ENCODE data around the gene HEATR1. TPM values are rescaled to one million over a fixed set of nuclear protein-coding genes. Genes with fewer than 3 reads are reported as not detected.

Gene HEATR1
- polyA plus RNA-seq, 1 of the 3 experiments (the other 2 are of a cell fraction): 10.6 TPM

DNA sequence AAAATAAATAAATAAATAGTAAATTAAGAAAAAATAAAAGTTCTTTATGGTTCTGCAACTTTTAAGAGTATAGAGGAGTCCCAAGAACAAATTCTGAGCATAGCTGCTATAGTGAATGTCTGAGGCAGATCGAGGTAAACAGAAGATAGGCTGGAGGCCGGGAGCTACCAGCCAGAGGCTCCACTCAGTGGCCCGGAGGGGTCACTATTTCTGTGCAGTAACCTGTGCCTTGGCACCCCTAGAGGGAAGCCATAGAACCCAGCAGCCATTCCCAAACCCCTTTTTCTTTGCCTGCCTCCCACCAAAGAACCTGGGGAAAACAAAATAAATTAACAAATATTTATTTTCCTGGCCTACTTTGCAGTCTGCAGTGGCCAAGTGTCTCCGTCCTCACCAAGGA, 38.4 kb upstream of the HEATR1 start:
- Histone ChIP-seq H3K36me3 (replicated peaks in 1 of 2; ENCODE audit: control insufficient read depth in 1 of 2, insufficient read depth in 2 of 2, low read length in 1 of 2) (no peaks in the 10 kb centered on the region), H3F3A (replicated peaks; ENCODE audit: insufficient read depth) (no peaks in the 10 kb centered on the region), H3K9me3 (no peaks in the 10 kb centered on the region), H2AFZ (ENCODE audit: low read depth) (no peak overlapping the region), H3K79me2 (ENCODE audit: insufficient read depth) (no peaks in the 10 kb centered on the region), H3K4me1 (ENCODE audit: control insufficient read depth in 1 of 2, insufficient read depth in 2 of 2, low read depth in 1 of 2, low read length in 1 of 2) (no peaks in the 10 kb centered on the region), H3K9me2 (no peaks in the 10 kb centered on the region), H3K4me2 (no peak overlapping the region), H4K20me1 (ENCODE audit: insufficient read depth) (no peaks in the 10 kb centered on the region), H3K27me3 (ENCODE audit: insufficient read depth) (no peaks in the 10 kb centered on the region), H3K9ac (no peak overlapping the region), H3K27ac (ENCODE audit: low read depth in 2 of 2, low read length in 1 of 2) (no peak overlapping the region), H3K4me3 (ENCODE audit: low read depth in 2 of 2, low read length in 1 of 2) (no peak overlapping the region)
- WGBS (ENCODE audit: low lambda C conversion rate): 64% methylated on average over 4 of the region's 4 CpGs
- ChIA-PET CTCF (interaction anchor here (0.7 to 1.1 kb wide), 3 partner anchors 33 to 1367 kb away, joined by 3 read pairs; no protein-coding TSS in a partner anchor), POLR2A (no interaction called here)
- DNase-seq: no peak
- no peak for TF ChIP-seq RFX5 (IDR thresholded peaks at IDR 0.05; ENCODE audit: low read length)
- no peak for TF ChIP-seq NRF1 (IDR thresholded peaks at IDR 0.05; ENCODE audit: low read depth, low read length)
- no peak for TF ChIP-seq TEAD4 (IDR thresholded peaks at IDR 0.05; ENCODE audit: borderline replicate concordance, insufficient read depth)
- TF ChIP-seq, protein P1, sequence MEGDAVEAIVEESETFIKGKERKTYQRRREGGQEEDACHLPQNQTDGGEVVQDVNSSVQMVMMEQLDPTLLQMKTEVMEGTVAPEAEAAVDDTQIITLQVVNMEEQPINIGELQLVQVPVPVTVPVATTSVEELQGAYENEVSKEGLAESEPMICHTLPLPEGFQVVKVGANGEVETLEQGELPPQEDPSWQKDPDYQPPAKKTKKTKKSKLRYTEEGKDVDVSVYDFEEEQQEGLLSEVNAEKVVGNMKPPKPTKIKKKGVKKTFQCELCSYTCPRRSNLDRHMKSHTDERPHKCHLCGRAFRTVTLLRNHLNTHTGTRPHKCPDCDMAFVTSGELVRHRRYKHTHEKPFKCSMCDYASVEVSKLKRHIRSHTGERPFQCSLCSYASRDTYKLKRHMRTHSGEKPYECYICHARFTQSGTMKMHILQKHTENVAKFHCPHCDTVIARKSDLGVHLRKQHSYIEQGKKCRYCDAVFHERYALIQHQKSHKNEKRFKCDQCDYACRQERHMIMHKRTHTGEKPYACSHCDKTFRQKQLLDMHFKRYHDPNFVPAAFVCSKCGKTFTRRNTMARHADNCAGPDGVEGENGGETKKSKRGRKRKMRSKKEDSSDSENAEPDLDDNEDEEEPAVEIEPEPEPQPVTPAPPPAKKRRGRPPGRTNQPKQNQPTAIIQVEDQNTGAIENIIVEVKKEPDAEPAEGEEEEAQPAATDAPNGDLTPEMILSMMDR (IDR thresholded peaks at IDR 0.05): no peak
- TF ChIP-seq, protein P2, sequence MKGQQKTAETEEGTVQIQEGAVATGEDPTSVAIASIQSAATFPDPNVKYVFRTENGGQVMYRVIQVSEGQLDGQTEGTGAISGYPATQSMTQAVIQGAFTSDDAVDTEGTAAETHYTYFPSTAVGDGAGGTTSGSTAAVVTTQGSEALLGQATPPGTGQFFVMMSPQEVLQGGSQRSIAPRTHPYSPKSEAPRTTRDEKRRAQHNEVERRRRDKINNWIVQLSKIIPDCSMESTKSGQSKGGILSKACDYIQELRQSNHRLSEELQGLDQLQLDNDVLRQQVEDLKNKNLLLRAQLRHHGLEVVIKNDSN (IDR thresholded peaks at IDR 0.05; ENCODE audit: borderline replicate concordance, low read depth): no peak
- TF ChIP-seq CHD2 (IDR thresholded peaks at IDR 0.05; ENCODE audit: low read length, partially characterized antibody): no peak
- no peak for TF ChIP-seq FOSL2 (IDR thresholded peaks at IDR 0.05; ENCODE audit: borderline replicate concordance, low read depth)
- no peak for TF ChIP-seq TAF1 (IDR thresholded peaks at IDR 0.05; ENCODE audit: borderline replicate concordance, low read depth, low read length)
- no peak for TF ChIP-seq GABPA (IDR thresholded peaks at IDR 0.05; ENCODE audit: low read depth)
- TF ChIP-seq, protein P3, sequence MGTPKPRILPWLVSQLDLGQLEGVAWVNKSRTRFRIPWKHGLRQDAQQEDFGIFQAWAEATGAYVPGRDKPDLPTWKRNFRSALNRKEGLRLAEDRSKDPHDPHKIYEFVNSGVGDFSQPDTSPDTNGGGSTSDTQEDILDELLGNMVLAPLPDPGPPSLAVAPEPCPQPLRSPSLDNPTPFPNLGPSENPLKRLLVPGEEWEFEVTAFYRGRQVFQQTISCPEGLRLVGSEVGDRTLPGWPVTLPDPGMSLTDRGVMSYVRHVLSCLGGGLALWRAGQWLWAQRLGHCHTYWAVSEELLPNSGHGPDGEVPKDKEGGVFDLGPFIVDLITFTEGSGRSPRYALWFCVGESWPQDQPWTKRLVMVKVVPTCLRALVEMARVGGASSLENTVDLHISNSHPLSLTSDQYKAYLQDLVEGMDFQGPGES (IDR thresholded peaks at IDR 0.05; ENCODE audit: low read depth, low read length): no peak
- no peak for TF ChIP-seq YY1 (IDR thresholded peaks at IDR 0.05; ENCODE audit: low read depth)

DNA sequence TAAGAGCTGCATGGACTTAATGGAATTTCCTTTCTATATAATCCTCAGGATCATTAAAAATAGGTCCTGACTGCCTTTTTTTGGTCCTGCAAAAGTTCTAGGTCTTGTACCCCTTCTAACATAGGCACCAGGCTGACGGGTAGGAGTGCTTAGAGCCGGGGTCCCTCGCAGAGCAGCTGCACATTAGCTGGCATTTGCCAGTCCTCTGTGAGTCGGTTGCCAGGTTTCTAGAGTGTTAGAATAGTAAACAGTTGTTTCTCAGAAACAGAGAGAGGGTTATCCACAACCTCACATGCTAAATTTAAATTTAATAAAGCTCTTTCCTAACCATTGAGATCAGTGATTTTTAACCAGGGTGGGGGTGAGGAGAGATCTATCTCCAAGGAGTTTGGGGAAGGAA, 35.4 kb upstream of the HEATR1 start:
- 39% methylated on average over 4 of the region's 4 CpGs for WGBS (ENCODE audit: low lambda C conversion rate)

More for the DNA sequence above, 35.4 kb upstream of the HEATR1 start:
- no peaks in the 10 kb centered on the region for H3K79me2 ChIP-seq (ENCODE audit: insufficient read depth)
- no peaks in the 10 kb centered on the region for H4K20me1 ChIP-seq (ENCODE audit: insufficient read depth)
- H3K27ac ChIP-seq (ENCODE audit: low read depth in 2 of 2, low read length in 1 of 2): no peak overlapping the region
- H3K9me2 ChIP-seq: no peaks in the 10 kb centered on the region
- no peak for DNase-seq
- H2AFZ ChIP-seq (ENCODE audit: low read depth): no peak overlapping the region
- ChIA-PET CTCF (interaction anchor here (1.5 kb wide), 1 partner anchor 31 kb away, joined by 3 read pairs; no protein-coding TSS in a partner anchor), POLR2A (no interaction called here)
- TF ChIP-seq RXRA (IDR thresholded peaks at IDR 0.05; ENCODE audit: borderline replicate concordance, low read depth) (no peak), FOXM1 (IDR thresholded peaks at IDR 0.05; ENCODE audit: low read depth) (no peak), JUND (IDR thresholded peaks at IDR 0.05) (no peak), TAF1 (IDR thresholded peaks at IDR 0.05; ENCODE audit: borderline replicate concordance, low read depth, low read length) (no peak), NFIC (IDR thresholded peaks at IDR 0.05; ENCODE audit: borderline replicate concordance) (no peak)
- TF ChIP-seq, protein P4, sequence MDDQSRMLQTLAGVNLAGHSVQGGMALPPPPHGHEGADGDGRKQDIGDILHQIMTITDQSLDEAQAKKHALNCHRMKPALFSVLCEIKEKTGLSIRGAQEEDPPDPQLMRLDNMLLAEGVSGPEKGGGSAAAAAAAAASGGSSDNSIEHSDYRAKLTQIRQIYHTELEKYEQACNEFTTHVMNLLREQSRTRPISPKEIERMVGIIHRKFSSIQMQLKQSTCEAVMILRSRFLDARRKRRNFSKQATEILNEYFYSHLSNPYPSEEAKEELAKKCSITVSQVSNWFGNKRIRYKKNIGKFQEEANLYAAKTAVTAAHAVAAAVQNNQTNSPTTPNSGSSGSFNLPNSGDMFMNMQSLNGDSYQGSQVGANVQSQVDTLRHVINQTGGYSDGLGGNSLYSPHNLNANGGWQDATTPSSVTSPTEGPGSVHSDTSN (IDR thresholded peaks at IDR 0.05): no peak
- no peak overlapping the region for H3K9ac ChIP-seq
- H3K4me2 ChIP-seq: no peak overlapping the region
- no peaks in the 10 kb centered on the region for H3K9me3 ChIP-seq
- no peaks in the 10 kb centered on the region for H3F3A ChIP-seq (replicated peaks; ENCODE audit: insufficient read depth)
- H3K27me3 ChIP-seq (ENCODE audit: insufficient read depth): no peaks in the 10 kb centered on the region
- H3K4me1 ChIP-seq (ENCODE audit: control insufficient read depth in 1 of 2, insufficient read depth in 2 of 2, low read depth in 1 of 2, low read length in 1 of 2): no peaks in the 10 kb centered on the region
- no peaks in the 10 kb centered on the region for H3K36me3 ChIP-seq (replicated peaks in 1 of 2; ENCODE audit: control insufficient read depth in 1 of 2, insufficient read depth in 2 of 2, low read length in 1 of 2)
- H3K4me3 ChIP-seq (ENCODE audit: low read depth in 2 of 2, low read length in 1 of 2): no peak overlapping the region
